ENCODE measurements around the gene LARP4.

LARP4 gene

DNA sequence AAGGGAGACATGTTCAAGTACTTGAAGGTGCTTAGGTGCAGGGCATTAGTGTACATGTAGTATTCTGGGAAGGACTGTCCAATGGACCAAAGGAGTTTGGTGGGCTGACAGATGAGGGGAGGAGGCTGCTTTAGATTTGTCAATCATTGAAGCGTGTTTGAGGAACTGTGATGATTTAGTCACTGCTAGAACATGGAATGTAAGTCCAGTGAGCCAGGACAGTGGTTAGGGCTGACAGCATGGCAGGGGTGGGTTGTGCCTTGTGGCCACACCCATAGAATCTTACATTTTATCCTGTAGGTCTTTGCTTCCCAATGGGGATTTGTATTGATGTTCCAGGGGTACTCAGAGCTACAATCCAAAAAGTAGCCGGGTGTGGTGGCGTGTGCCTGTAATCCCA, 128.7 kb downstream of the LARP4 start:
- DNase-seq (ENCODE audit: low spot score): no peak
- H3K4me1 ChIP-seq (ENCODE audit: insufficient read depth, poor library complexity, severe bottlenecking): peaks cover 37% of the 10 kb centered on the region

More for the DNA sequence above, 128.7 kb downstream of the LARP4 start:
- peak overlapping the region; percentile 99 for H3K27ac ChIP-seq (ENCODE audit: poor library complexity, severe bottlenecking)
- no peak overlapping the region for H3K4me3 ChIP-seq (ENCODE audit: severe bottlenecking)
- TF ChIP-seq, protein P1, sequence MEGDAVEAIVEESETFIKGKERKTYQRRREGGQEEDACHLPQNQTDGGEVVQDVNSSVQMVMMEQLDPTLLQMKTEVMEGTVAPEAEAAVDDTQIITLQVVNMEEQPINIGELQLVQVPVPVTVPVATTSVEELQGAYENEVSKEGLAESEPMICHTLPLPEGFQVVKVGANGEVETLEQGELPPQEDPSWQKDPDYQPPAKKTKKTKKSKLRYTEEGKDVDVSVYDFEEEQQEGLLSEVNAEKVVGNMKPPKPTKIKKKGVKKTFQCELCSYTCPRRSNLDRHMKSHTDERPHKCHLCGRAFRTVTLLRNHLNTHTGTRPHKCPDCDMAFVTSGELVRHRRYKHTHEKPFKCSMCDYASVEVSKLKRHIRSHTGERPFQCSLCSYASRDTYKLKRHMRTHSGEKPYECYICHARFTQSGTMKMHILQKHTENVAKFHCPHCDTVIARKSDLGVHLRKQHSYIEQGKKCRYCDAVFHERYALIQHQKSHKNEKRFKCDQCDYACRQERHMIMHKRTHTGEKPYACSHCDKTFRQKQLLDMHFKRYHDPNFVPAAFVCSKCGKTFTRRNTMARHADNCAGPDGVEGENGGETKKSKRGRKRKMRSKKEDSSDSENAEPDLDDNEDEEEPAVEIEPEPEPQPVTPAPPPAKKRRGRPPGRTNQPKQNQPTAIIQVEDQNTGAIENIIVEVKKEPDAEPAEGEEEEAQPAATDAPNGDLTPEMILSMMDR (IDR thresholded peaks at IDR 0.05; ENCODE audit: poor library complexity, severe bottlenecking): no peak
- ATAC-seq (ENCODE audit: low read depth): no peak
- H3K9me3 ChIP-seq (ENCODE audit: severe bottlenecking): no peaks in the 10 kb centered on the region
- H3K36me3 ChIP-seq (ENCODE audit: low read depth): 0 out of 2 replicates have a peak, but pooled peaks cover 5% of the 10 kb centered on the region
- no peaks in the 10 kb centered on the region for H3K27me3 ChIP-seq (ENCODE audit: insufficient read depth, poor library complexity, severe bottlenecking)

Data from RWPE2 (cell line).